ENCODE data around the gene GLRB. TPM values are rescaled to one million over a fixed set of nuclear protein-coding genes. Genes with fewer than 3 reads are reported as not detected.

The GLRB gene
- total RNA-seq, 1 experiment from 2014 or later, result 0.70 TPM

- H3K4me2 ChIP-seq (ENCODE audit: insufficient read depth, insufficient read length, low read length), result no peak overlapping the region
- Mint-ChIP-seq H3K36me3 (ENCODE audit: insufficient read depth in 1 of 3, low read depth in 3 of 3) (no peaks in the 10 kb centered on the region), H3K4me1 (peaks cover 8 to 9% of the 10 kb centered on the region in 2 experiments), H3K27ac (no peak overlapping the region), H3K4me3 (no peak overlapping the region), H3K27me3 (ENCODE audit: low read depth) (no peaks in the 10 kb centered on the region), H3K9me3 (no peaks in the 10 kb centered on the region)
- no peak overlapping the region for H3K9ac ChIP-seq (ENCODE audit: extremely low read depth, insufficient read length, low read length)
- H3K23ac ChIP-seq (ENCODE audit: insufficient read length, low read depth, low read length), result no peak overlapping the region
- no peak overlapping the region for H4K5ac ChIP-seq (ENCODE audit: insufficient read length, low read depth, low read length)
- no peak overlapping the region for H2BK120ac ChIP-seq (ENCODE audit: low read depth, low read length, poor library complexity, severe bottlenecking)
- H2BK20ac ChIP-seq (ENCODE audit: low read depth, low read length, poor library complexity, severe bottlenecking), result no peak overlapping the region
- H2AK5ac ChIP-seq (ENCODE audit: insufficient read length, low read length), result no peak overlapping the region
- H4K91ac ChIP-seq (ENCODE audit: insufficient read length, low read depth, low read length), result no peak overlapping the region
- H2BK15ac ChIP-seq (ENCODE audit: low read depth, low read length), result no peak overlapping the region
- no peak overlapping the region for H3T11ph ChIP-seq (ENCODE audit: low read length)
- no peak overlapping the region for H3K27ac ChIP-seq (ENCODE audit: insufficient read length, low read depth, low read length)
- H2BK5ac ChIP-seq (ENCODE audit: insufficient read length, low read length), result no peak overlapping the region
- no peak overlapping the region for H3K18ac ChIP-seq (ENCODE audit: insufficient read length, low read depth, low read length)
- peak; percentile 76 for TF ChIP-seq CTCF (conservative IDR thresholded peaks at IDR 0.05)
- no peak overlapping the region for H4K8ac ChIP-seq (replicated peaks; ENCODE audit: insufficient read length, low read depth, low read length)
- H3K4ac ChIP-seq (ENCODE audit: low read depth, low read length), result no peak overlapping the region
- no CpG with 5 or more reads among the region's 2 CpGs for WGBS (ENCODE audit: extremely low coverage, insufficient read length, low lambda C conversion rate)
- H2BK12ac ChIP-seq (ENCODE audit: insufficient read length, low read depth, low read length), result no peak overlapping the region
- no peaks in the 10 kb centered on the region for H4K20me1 ChIP-seq (ENCODE audit: control insufficient read depth, insufficient read depth, insufficient read length)
- peak; percentile 42 for DNase-seq
- H3K79me1 ChIP-seq (ENCODE audit: insufficient read depth, low read depth, low read length, poor library complexity, severe bottlenecking), result no peaks in the 10 kb centered on the region
- H3K23me2 ChIP-seq (ENCODE audit: insufficient read length, low read depth, low read length, poor library complexity, severe bottlenecking), result no peaks in the 10 kb centered on the region
- no peak overlapping the region for H3K14ac ChIP-seq (ENCODE audit: insufficient read depth, low read length)
- H3K4me1 ChIP-seq (ENCODE audit: insufficient read depth, low read length), result no peaks in the 10 kb centered on the region
- no peaks in the 10 kb centered on the region for H3K9me3 ChIP-seq (ENCODE audit: control insufficient read depth, low read depth, low read length)
- H2AFZ ChIP-seq (ENCODE audit: low read length), result no peak overlapping the region
- H3K79me2 ChIP-seq (ENCODE audit: insufficient read depth, low read length), result no peaks in the 10 kb centered on the region
- no peak overlapping the region for H3K56ac ChIP-seq (ENCODE audit: insufficient read length, low read depth, low read length)
- no peaks in the 10 kb centered on the region for H3K27me3 ChIP-seq (ENCODE audit: insufficient read depth, low read length)
Measured at GRCh38 chr4:157045507-157046127, 30.3 kb upstream of the GLRB start.

Measured in H9 (cell line).